AG09309 (cell line): ENCODE results near the gene ZBTB40.

Experiments
- DNase-seq: peaks from one replicate; pipeline ENCODE4 v3.0.0-alpha.2; 2010; ENCODE audit warnings: low read depth
- H3K4me3 ChIP-seq: 2 replicates; pipeline ENCODE4 v1.5.1; 2011; ENCODE audit warnings: mild to moderate bottlenecking, low read depth, low read length, moderate library complexity; ENCODE audit not compliant: control insufficient read depth
- CTCF ChIP-seq: IDR thresholded peaks from 2 replicates; pipeline ENCODE4 v1.5.1; 2011; ENCODE audit warnings: mild to moderate bottlenecking, low read depth, low read length, inconsistent platforms; ENCODE audit not compliant: insufficient read depth, control insufficient read depth; ENCODE audit errors: missing control alignments

ZBTB40 gene

GRCh38 chr1:22534951-22535350 is 83.3 kb downstream of the ZBTB40 start:
- no peak overlapping the region for H3K4me3 ChIP-seq
- no peak for TF ChIP-seq CTCF
- DNase-seq, result no peak

GRCh38 chr1:22535399-22535798 is 83.7 kb downstream of the ZBTB40 start:
- no peak for DNase-seq
- no peak for TF ChIP-seq CTCF
- H3K4me3 ChIP-seq, result no peak overlapping the region

DNA sequence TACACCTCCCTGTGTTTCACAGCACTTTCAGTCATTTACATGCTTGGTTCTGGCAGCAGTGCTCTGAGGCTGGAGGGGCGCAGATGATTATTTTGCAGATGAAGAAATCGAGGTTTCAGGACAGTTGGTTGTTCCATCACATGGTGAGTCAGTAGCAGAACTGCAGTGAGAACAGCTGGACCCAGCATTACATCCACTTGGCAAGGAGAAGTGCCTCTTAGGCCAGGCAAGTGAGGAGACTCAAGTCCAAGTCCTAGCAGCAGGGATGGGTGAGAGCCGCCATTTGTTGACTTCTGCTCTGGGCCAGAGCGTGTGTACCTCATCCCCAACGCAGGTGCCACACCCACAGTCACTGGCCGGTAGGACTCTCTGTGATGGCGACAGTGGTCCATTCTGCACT is 84.9 kb downstream of the ZBTB40 start:
- no peak for TF ChIP-seq CTCF
- no peak for DNase-seq
- H3K4me3 ChIP-seq, result no peak overlapping the region

GRCh38 chr1:22537441-22538139 is 85.9 kb downstream of the ZBTB40 start:
- no peak for DNase-seq
- H3K4me3 ChIP-seq, result no peak overlapping the region
- no peak for TF ChIP-seq CTCF

DNA sequence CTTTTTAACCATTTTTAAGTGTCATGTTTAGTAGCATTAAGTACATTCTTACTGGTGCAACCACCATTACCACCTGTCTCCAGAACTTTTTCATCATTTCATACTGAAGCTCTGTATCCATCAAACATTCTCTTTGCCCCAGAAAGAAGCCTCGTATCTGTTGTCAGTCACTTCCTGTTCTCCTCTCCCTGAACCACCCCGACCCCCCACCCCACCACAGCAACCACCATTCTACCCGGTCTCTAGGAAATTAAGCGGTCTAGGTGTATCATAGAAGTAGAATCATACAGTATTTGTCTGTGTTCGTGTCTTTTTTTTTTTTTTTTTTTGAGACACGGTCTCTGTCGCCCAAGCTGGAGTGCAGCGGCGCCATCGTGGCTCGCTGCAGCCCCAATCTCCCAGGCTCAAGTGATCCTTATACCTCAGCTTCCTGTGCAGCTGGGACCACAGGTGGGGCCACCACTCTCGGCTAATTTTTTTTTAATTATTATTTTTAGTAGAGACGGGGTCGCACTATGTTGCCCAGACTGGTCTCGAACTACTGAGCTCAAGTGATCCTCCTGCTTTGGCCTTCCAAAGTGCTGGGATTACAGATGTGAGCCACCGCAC is 88.0 kb downstream of the ZBTB40 start:
- no peak for DNase-seq
- H3K4me3 ChIP-seq, result no peak overlapping the region
- no peak for TF ChIP-seq CTCF

- no peak for DNase-seq
- TF ChIP-seq CTCF, result no peak
- H3K4me3 ChIP-seq, result no peak overlapping the region
Measured at GRCh38 chr1:22540337-22540736, 88.7 kb downstream of the ZBTB40 start.
